HG02870 (cell line): ENCODE data around the gene DLGAP1.

Experiments used
- ATAC-seq: cut with Tn5 transposase; IDR thresholded peaks from one replicate; pipeline ENCODE4 v1.9.1; 2021; ENCODE audit warnings: mild to moderate bottlenecking, moderate library complexity; ENCODE audit not compliant: unreplicated experiment

The DLGAP1 gene

DNA sequence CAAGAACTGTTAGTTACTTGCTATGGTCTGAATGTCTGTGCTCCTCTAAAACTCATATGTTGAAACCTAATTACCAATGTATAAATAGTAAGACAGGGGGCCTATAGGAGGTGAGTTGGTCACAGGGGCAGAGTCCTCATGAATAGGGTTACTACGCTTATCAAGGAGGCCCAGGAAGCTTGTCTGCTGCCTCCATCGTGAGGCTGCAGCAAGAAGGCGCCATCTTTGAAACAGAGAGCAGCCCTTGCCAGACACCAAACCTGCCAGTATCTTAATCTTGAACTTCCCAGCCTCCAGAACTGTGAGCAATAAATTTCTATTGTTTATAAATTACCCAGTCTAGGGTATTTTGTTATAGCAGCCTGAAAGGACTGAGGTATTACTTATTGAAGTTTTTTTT is 926.0 kb downstream of the DLGAP1 start:
- no peak for ATAC-seq

DNA sequence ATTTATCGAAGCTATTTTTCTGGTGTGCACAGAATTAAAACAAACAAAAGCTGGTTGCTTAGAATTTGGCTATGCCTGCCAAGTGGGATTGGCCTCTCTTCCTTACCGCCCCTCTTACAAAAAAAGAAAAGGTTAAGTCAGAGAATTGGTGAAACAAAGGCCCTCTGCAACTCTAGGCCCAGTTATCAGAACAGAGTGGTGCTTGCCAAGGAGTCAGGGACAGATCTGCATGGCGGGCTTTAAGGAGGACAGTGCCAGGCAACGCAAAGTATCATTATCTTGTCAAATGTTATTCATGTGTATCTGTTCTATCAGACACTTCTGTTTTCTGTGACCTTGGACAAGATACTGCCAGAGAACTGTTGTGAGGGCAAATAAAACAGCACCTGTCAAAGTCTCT is 926.9 kb downstream of the DLGAP1 start:
- no peak for ATAC-seq

DNA sequence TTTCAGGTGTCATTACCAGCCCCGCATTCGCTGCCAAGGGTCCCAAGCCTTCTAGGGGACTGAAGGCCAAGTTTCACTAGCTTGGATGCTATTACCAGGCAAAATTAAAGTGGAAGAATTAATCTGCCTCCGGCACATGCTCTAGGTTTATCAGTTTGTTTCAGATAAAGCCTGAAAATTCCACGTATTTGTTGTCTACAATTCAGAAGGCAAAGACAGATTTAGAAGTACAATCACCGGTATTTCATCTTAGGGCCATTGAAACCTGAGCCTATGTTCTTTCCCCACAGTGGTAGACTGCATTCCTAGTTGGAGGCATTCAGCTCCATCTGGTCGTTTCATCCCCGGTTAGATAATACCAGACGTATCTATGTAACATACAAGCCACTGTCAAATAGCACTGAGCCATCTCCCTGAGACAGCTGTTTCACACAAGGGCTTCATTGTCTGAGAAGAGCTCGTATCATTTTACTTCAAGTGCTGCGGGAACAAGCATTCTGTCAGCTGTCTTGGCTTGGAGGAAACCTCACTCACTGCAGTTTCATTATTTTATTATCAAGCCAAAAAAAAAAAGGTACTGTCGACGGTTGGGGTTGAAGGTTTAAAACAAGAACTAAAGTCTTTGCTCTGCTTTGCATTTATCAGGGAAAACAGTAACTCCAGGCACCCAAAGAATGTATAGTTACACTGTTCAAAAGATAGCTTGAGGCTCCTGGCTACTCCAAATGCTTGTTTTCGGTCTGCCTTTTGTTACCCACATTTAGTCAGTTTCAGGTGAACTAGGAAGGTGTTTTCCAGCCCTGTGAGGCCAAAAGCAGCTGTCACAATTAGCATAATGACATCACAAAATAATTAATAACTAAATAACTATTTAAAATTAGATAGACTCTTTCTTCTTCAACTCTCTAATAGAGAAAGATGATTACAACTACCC is 928.4 kb downstream of the DLGAP1 start:
- peak; percentile 65 for ATAC-seq

DNA sequence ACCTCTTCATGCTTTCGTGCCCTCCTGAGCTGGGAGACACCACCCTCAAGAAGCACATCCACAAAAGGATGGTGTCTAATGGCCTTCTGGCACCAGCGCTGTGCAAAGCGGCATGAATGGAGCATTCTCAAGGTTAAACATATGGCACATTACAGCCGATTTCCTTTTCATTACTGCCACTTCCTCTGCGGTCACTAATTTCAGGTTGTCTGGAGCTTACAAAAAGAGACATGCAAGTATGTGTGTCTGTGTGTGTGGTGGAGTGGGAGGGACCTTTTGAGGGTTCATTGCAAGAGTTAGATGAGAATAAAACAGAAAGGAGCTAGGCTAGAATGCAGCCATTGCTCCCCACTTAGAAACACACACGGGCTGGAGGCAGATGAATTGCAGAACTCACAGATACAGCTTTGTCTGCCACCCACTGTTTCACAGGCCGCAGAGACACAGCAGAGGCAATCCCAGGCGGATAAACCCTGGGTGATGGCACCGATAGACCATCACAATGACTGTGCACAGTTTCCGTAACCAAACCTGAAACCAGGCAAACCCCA is 929.2 kb downstream of the DLGAP1 start:
- peak; percentile 64 for ATAC-seq

DNA sequence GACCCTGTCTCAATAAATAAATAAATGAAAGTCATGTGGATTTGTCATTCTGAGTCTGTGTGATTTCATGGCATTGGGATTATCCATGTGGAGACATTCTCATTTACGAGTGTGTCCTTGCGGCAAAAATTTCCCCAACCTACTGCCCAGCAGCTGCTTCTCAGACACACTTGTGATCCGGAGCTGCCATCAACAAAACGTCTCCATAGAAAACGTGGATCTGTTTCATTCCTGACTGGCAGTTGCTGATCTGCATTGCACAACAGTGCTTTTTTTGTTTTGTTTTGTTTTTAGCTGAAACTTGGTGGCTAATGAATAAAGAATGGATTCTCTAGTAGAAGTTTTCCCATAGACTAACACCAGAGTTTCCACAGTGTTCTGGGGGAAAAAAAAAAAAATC is 930.4 kb downstream of the DLGAP1 start:
- no peak for ATAC-seq

DNA sequence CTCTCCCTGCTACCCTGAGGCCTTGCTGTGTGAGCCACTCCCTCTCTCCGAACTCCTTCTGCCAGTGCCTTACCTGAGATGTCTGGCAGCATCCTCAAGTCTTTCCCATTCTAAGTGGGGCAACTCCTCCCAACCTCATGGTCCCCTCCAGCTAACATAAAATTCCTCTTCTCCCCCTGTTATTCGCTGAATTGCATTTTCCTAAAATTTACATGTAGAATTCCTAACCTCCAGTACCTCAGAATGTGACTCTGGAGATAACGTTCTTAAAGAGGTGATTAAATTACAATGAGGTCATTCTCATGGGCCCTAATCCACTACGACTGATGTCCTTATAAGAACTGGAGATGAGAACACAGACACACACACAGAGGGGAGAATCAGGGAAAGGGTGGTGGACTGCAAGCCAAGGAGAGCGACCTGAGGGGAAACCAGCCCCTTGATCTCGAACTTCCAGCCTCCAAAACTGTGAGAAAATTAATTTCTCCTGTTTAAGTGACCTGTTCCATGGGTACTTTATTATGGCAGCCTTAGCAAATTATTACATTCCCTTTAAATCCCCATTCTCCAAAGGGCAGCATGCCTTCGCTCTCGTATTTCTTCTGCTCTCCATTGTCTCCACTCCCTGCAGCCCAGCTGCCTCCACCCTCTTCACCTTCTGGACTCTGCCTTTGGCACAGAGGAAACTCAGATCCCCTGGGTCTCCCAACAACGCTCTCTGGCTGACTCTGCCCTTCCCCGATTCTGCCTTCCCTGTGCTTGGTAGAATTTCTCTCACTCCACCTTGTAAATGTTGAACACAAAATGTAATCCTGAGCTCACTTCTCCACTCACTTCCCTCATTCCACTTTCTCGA is 934.6 kb downstream of the DLGAP1 start:
- no peak for ATAC-seq

DNA sequence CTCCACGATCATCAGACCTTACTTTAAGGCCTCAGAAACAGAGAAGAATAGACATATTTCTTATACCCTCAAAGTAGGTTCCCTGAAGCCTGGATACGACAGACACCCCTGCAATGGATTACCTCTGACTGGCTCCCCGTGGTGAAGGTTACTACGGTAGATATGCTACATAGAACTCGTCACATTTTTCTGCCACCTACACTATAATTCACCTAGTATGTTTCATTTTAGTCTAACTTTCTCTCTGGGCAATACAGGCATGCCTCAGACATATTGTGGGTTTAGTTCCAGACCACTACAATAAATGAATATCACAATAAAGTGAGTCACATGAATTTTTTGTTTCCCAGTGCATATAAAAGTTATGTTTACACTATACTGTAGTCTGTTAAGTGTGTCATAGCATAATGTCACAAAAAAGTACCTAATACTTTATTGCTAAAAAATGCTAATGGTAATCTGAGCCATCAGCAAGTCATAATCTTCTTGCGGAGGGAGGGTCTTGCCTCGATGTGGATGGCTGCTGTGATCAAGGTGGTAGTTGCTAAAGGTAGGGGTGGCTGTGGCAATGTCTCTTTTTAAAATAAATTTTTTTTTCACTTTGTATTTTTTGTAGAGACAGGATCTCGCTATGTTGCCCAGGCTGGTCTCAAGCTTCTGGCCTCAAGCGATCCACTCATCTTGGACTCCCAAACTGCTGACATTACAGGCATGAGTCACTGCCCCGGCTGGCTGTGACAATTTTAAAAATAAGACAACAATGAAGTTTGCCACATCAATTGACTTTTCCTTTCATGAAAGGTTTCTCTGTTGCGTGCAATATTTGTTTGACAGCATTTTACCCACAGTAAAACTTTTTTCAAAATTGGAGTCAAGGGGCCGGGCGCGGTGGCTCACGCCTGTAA is 940.5 kb downstream of the DLGAP1 start:
- no peak for ATAC-seq

DNA sequence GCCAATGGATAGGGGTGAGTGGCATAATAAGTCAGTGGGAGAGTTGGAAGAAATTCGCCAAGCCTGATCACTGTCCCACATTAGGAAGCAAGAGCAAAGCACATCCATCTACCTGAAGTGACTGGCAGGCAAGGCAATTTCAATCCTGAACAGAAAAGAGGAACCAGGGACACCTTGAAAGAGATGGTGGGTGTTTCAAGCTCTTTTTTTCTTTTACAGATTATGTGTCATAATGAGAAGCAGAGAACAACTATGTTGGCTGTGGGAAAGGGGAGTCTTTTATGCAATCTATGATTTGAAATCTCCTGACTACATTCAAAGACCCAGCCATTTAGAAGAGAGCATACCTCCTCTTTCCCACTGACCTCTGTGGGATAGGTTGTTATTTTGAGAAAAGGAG is 941.6 kb downstream of the DLGAP1 start:
- ATAC-seq: peak; percentile 90

DNA sequence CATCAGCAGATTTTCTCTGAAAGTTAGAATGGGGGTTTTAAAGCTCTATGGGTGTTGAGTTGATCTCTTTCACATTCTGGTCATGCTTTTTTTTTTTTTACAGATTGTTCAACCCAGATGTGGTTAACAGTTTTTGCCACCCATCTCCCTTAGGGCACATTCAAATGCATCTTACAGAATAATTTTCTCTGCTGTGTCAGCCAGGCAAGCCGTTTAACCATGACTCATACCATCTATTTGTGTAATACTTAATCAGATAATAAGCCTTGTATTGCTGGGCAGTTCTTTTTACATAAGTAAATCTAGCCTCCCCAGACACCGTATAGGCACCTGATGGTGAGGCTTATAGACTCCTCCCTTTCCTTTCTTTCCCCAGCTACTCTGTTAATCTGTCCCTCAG is 943.1 kb downstream of the DLGAP1 start:
- ATAC-seq: no peak

DNA sequence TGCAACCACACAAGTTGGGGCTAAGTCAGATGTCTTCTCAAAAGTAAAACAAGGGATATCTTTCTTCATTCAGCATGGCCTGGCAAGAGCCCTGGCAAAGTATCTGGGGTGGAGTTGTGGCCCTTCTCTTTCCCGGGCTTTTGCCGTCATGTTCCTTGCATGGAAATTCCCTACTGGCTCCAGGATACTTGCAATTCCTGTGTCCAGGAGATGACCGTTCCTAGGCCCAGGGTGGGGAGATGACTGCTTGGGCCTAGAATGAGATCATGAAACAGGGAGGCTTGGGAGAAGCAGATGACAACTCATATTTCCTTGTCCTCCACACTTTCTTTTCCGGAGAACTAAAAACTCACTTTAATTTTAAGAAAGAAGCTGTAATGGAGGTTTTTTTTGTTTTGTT is 944.2 kb downstream of the DLGAP1 start:
- ATAC-seq: no peak

DNA sequence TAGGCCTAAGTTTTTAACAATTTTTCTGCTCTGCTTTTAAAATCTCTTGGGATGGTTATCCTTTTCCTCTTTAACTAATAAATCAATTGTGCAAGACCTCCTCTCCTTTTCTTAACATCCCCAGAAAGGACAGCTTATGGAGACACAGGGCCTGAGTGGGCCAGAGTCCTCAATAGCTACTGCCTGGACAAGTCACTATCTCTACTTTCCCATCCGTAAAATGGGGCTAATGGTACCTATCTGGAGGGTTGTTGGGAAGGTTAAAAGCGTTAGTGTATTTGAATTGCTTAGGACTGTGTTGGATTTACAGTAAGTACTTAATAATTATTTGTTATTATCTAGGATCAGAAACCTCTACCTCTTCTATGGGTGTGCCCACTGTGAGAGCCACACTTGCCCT is 945.1 kb downstream of the DLGAP1 start:
- ATAC-seq: no peak

DNA sequence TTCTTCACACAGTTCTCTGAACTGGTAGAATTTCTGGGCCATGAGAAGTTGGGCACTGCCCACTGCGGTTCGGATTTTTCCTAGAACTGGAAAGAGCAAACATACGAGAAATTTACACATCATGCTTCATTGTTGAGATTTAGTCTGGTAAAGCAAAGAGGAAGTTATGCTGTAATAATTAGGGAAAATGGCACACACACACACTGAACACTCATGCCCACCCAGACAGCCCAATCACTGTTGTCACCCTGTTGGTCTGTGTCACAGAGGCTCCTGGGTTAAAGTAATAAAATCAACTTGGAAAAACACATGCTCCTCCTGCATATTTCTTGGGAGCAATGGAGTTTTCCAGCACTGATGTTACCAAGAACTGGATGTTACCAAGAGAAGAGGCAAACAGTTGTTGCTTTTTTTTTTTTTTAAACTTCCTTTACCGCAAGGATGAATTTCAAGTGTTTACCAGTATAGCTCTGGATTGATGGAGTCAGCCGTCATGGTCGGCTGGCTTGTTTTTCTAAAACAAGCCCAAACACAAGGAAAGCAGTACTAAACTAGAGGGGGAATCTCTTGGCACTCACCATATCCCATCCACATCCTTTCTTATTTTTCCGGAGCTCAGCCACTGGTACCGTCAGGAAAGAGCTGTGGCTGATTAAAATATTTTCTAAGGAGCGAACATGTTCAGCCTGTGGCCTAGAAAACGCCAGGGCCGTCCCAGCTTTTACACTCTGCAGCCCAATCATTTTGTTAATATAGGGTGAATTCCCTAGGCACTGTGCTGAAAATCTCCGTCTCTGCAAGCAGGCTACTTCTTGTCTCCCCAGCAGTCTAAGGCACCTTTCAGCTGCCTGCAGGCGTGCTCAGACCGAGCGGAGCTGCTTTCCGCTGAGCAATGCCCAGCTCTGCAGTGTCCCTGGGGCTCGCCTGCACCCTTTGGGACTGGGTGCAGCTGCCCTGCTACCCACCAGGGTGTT is 946.2 kb downstream of the DLGAP1 start:
- no peak for ATAC-seq

DNA sequence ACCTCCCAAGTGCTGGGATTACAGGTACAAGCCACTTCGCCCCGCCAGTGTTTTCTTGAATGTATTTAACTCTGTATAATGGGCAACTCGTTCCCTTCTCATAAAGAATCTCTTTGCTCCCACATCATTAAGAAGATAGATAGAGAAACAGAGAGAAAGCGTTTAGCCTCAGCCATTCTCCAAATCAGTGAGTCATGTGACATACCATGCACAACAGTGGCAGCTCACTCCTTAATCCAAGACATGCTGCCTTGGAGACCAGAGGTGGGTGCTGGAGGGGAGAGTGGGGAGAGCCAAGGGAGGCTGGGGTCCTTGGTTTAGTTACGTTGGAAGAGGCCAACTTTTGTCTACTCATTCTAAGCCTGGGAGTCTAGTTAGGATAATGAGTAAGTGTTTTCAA is 950.5 kb downstream of the DLGAP1 start:
- ATAC-seq: no peak

DNA sequence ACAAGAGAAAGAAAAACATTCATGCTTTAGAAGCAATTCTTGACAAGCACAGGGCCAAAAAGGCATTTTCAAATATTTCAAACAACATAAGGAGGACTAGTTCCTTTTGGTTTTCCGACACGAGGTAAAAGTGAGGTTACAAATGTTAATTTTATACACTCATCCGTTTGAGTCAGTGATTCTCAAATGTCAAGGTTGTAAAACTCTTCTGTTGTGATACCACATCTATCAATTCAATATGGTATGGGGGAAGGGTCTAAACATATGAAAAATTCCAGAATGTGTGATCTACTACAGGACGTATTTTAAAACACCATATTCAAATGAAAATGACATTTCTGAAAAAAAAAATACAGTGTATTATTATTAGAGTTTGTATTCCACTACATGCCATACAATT is 952.5 kb downstream of the DLGAP1 start:
- no peak for ATAC-seq

DNA sequence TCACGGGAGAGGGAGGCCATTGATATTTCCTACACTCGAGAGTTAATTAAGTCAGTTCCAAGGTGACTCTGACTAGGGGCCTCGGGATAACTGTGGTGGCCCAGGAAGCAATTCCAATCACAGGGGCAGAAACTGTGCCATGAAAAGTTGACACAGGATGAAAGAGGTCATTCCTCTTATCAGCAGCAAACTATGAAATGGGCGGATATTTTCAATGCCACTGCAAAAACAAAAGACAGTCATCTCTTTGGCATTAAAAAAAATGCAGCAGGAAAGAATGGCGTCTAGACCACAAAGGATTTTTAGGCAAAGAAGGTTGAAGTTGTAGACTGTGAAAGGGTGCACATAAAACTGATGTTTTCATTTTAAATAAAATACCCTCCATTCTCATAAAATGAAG is 955.1 kb downstream of the DLGAP1 start:
- ATAC-seq: no peak

DNA sequence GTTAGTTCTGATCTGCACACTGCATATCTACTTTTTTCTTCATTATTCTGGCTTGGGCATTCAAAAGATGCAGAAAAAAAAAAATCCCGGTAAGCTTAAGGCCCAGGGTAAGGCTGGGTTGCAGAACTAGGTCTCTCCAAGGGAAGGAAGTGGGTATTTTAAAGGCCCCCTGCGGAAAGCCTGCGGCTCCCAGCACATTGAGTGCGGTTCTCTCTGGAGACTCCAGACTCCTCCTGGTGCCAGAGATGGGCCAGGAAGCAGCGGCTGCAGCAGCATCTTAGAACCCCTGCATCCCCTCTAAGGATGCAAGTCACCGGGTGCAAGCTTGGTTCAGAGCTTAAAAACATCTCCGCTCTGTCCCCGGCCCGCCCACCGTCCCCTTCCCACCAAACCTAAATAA is 955.6 kb downstream of the DLGAP1 start:
- no peak for ATAC-seq

DNA sequence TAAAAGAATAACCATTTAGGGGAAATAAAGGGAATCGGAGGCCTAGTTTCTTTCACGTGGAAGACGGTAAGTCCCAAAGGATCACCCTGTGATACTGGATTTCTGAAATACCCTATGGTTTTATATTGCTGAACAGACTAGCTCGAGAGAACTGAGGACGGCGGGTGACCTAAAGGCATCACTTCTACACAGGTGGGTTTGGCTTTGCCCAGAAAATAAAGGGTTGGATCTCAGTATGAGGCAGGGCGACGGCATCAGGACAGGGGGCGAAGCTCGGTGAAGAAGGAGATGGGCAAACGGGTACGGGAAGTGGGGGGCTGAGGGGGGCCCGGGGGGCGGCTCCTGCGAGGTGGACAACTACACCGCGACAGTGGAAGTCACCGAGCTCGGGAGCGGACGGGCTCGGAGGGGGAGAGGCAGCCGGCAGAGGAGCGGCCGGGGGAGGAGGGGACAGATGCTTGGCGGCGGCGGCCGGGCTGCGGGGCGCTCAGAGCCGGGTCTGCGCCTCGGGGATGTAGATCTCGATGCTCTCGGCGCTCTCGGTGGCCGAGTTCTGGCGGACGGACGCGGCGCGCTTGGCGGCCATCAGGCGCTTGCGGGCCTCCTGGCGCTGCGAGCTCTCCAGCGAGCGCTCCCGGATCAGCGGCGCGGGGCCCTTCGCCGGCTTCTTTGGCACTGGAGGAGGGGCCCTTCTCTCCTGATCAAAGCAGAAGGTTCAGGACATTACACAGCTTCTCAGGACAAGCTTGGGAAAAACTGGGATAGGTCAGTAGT is 956.2 kb downstream of the DLGAP1 start:
- ATAC-seq: no peak

DNA sequence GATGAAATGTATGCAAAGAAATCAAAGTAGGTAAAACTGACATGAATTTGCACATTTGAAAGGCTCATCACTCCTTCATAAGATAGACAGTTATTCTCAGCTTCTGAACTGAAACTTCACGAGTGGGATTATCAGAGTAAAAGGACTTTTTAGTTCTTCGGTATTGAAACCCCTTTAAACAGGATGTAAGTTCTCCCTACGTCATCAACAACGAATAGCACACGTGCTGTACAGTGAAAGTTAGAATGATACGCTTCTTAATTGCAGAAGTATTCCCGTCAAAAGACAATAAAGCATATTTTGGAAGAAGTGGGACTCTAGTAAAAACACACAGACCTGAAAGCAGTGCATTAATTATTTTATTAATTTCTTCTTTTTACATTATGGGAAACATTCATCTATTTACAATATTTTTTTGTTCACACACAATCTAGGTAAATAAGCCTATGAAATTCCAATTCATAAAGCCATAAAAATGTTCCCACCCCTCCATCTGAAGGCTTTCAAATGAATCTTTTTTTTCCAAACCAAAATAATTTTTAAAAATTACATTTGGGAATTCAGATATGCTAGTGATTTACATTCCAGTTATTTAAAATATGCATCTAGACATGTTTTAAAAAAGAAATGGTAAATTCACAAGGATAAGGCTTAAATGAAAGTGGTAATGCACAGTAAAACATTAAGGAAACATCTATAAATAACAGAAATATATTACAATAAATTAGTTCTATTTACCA is 959.2 kb downstream of the DLGAP1 start:
- ATAC-seq: no peak
